DND-41 (cell line): ENCODE results near the gene SLC25A25.

Experiments
- ATAC-seq: fragments of 200-7000 bp; cut with Tn5 transposase; 3 replicates; pipeline ENCODE4 v1.9.1; 2021; ENCODE audit warnings: low read depth; ENCODE audit not compliant: insufficient read depth
- DNase-seq: peaks from one replicate; pipeline ENCODE4 v3.0.0-alpha.2; 2020
- H2AFZ ChIP-seq: 2 replicates; pipeline ENCODE4 v1.6.0; 2012; ENCODE audit warnings: low read depth, low read length
- H3K27ac ChIP-seq: 2 replicates; pipeline ENCODE4 v1.5.1; 2012; ENCODE audit warnings: low read length, inconsistent platforms
- H3K27me3 ChIP-seq: fragments of 200-600 bp; sonication (generic); 2 replicates; pipeline ENCODE4 v1.6.0; 2012; ENCODE audit warnings: low read length, mild to moderate bottlenecking, inconsistent platforms; ENCODE audit not compliant: insufficient read depth, poor library complexity
- H3K36me3 ChIP-seq: 2 replicates; pipeline ENCODE4 v1.5.1; 2012; ENCODE audit warnings: low read length, inconsistent platforms; ENCODE audit not compliant: insufficient read depth
- H3K4me1 ChIP-seq: 2 replicates; pipeline ENCODE4 v1.5.1; 2012; ENCODE audit warnings: mild to moderate bottlenecking, low read length; ENCODE audit not compliant: insufficient read depth
- H3K4me2 ChIP-seq: 2 replicates; pipeline ENCODE4 v1.6.0; 2012; ENCODE audit warnings: mild to moderate bottlenecking, moderate library complexity, low read length, inconsistent platforms; ENCODE audit not compliant: insufficient read depth
- H3K4me3 ChIP-seq, 2 experiments: fragments of 200-600 bp in 1 of 2; shearing (Covaris generic) in 1 of 2; 2 replicates each; pipeline ENCODE4 v1.5.1; 2012 to 2016; ENCODE audit warnings: inconsistent platforms in 2 of 2, low read length in 2 of 2, mild to moderate bottlenecking in 2 of 2, low read depth in 1 of 2, moderate library complexity in 1 of 2
- H3K79me2 ChIP-seq: 2 replicates; pipeline ENCODE4 v1.6.0; 2012; ENCODE audit warnings: low read length, inconsistent platforms; ENCODE audit not compliant: insufficient read depth
- H3K9ac ChIP-seq: 2 replicates; pipeline ENCODE4 v1.6.0; 2012; ENCODE audit warnings: low read depth, mild to moderate bottlenecking, inconsistent platforms, low read length, moderate library complexity
- H3K9me3 ChIP-seq: 2 replicates; pipeline ENCODE4 v1.5.1; 2012; ENCODE audit warnings: low read length, moderate library complexity, mild to moderate bottlenecking, inconsistent platforms; ENCODE audit not compliant: insufficient read depth, severe bottlenecking
- H4K20me1 ChIP-seq: 2 replicates; pipeline ENCODE4 v1.6.0; 2012; ENCODE audit warnings: low read length; ENCODE audit not compliant: insufficient read depth
- EZH2 ChIP-seq: IDR thresholded peaks from 3 replicates; pipeline ENCODE4 v1.6.1; 2012; ENCODE audit warnings: borderline replicate concordance, low read depth, mild to moderate bottlenecking, moderate library complexity, low read length, inconsistent platforms; ENCODE audit not compliant: severe bottlenecking
- TF ChIP-seq, protein P1 (sequence below): IDR thresholded peaks from 2 replicates; pipeline ENCODE4 v1.5.1; 2012; ENCODE audit warnings: borderline replicate concordance, low read length, moderate library complexity, mild to moderate bottlenecking; ENCODE audit not compliant: poor library complexity, severe bottlenecking; ENCODE audit errors: extremely low read depth

The SLC25A25 gene

DNA sequence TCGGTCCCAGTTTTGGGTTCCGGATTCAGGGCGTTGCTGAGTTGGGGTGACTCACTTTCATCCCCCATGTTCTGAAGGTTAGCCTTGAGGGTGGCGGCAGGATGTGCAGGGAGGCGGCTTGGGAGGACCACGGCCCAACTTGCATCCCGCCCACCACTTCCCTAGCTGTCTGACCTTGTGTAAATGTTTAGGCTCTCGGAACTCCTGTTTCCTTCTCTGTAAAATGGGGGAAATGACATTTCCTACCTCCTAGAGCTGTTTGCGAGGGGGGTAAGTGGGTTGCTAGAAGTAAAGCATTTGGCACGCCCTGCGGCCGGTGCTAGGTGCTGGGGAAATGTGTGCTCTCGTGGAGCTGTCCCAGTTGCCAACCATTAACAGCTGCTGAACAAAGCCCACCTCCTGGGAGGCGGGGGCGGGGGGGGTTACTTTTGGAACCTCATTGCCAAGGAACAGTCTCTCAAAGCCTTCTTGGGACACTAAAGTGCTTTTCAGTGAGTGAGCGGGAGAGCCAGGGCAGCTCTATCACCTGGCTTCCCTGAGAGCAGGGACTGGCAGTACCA, 32.0 kb downstream of the SLC25A25 start:
- Histone ChIP-seq H3K36me3 (peaks cover 39% of the 10 kb centered on the region), H2AFZ (no peak overlapping the region), H3K9ac (no peak overlapping the region), H3K4me3 (no peak overlapping the region), H3K4me1 (peaks cover 67% of the 10 kb centered on the region), H3K79me2 (peaks cover 56% of the 10 kb centered on the region), H3K9me3 (no peaks in the 10 kb centered on the region), H3K27me3 (no peaks in the 10 kb centered on the region), H3K4me2 (no peak overlapping the region), H3K27ac (peak overlapping the region; percentile 62), H4K20me1 (peaks cover 12% of the 10 kb centered on the region)
- DNase-seq, result no peak
- no peak for ATAC-seq
- TF ChIP-seq, protein P1, sequence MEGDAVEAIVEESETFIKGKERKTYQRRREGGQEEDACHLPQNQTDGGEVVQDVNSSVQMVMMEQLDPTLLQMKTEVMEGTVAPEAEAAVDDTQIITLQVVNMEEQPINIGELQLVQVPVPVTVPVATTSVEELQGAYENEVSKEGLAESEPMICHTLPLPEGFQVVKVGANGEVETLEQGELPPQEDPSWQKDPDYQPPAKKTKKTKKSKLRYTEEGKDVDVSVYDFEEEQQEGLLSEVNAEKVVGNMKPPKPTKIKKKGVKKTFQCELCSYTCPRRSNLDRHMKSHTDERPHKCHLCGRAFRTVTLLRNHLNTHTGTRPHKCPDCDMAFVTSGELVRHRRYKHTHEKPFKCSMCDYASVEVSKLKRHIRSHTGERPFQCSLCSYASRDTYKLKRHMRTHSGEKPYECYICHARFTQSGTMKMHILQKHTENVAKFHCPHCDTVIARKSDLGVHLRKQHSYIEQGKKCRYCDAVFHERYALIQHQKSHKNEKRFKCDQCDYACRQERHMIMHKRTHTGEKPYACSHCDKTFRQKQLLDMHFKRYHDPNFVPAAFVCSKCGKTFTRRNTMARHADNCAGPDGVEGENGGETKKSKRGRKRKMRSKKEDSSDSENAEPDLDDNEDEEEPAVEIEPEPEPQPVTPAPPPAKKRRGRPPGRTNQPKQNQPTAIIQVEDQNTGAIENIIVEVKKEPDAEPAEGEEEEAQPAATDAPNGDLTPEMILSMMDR, result no peak
- no peak for TF ChIP-seq EZH2

GRCh38 chr9:128100581-128100980, 32.5 kb downstream of the SLC25A25 start:
- no peak overlapping the region for H3K4me3 ChIP-seq
- peaks cover 12% of the 10 kb centered on the region for H4K20me1 ChIP-seq
- H3K27me3 ChIP-seq, result no peaks in the 10 kb centered on the region
- peaks cover 62% of the 10 kb centered on the region for H3K4me1 ChIP-seq
- no peak overlapping the region for H2AFZ ChIP-seq
- H3K9ac ChIP-seq, result no peak overlapping the region
- no peak overlapping the region for H3K4me2 ChIP-seq
- TF ChIP-seq EZH2, result no peak
- TF ChIP-seq, protein P1, result no peak
- H3K27ac ChIP-seq, result peak overlapping the region; percentile 62
- DNase-seq (no peak), ATAC-seq (no peak)
- H3K36me3 ChIP-seq, result peaks cover 41% of the 10 kb centered on the region
- peaks cover 50% of the 10 kb centered on the region for H3K79me2 ChIP-seq
- no peaks in the 10 kb centered on the region for H3K9me3 ChIP-seq

- Histone ChIP-seq H3K4me1 (peaks cover 62% of the 10 kb centered on the region), H3K27ac (peak overlapping the region; percentile 62), H3K4me2 (no peak overlapping the region), H4K20me1 (peaks cover 12% of the 10 kb centered on the region), H3K79me2 (peaks cover 44% of the 10 kb centered on the region), H3K36me3 (peaks cover 48% of the 10 kb centered on the region), H3K27me3 (no peaks in the 10 kb centered on the region), H3K9ac (no peak overlapping the region), H3K4me3 (no peak overlapping the region), H2AFZ (no peak overlapping the region), H3K9me3 (no peaks in the 10 kb centered on the region)
- no peak for TF ChIP-seq EZH2
- TF ChIP-seq, protein P1, result no peak
- no peak for ATAC-seq
- no peak for DNase-seq
Measured at GRCh38 chr9:128101231-128101661, 33.2 kb downstream of the SLC25A25 start.

DNA sequence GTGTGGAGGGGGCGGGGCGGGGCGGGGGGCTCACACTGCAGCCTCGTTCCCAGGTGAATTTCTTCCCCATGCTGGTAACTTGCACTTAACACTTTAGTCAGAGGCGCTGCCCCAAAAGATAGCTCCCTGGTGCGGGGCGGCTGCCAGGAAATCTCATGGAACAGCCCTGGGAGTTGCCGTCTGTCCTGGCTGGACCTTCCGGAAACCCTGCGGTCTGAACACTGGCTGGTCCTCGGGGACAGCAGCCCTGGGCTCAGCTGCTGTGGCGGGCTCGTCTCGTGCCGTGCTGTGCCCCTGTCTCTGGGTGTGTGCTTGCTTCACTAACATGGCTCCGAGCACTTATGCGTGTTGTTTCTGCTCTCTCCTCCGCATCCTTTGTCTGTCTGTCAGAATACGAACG, 33.7 kb downstream of the SLC25A25 start:
- DNase-seq (no peak), ATAC-seq (no peak)
- no peak overlapping the region for H2AFZ ChIP-seq
- H3K79me2 ChIP-seq, result peaks cover 39% of the 10 kb centered on the region
- no peaks in the 10 kb centered on the region for H3K27me3 ChIP-seq
- H3K27ac ChIP-seq, result peak overlapping the region; percentile 81
- H3K4me3 ChIP-seq, result no peak overlapping the region
- no peak overlapping the region for H3K9ac ChIP-seq
- no peak overlapping the region for H3K4me2 ChIP-seq
- H4K20me1 ChIP-seq, result peaks cover 12% of the 10 kb centered on the region
- H3K4me1 ChIP-seq, result peaks cover 62% of the 10 kb centered on the region
- no peaks in the 10 kb centered on the region for H3K9me3 ChIP-seq
- H3K36me3 ChIP-seq, result peaks cover 50% of the 10 kb centered on the region
- no peak for TF ChIP-seq EZH2
- TF ChIP-seq, protein P1, result no peak
